ENCODE data around the gene TGFBR3L. TPM values are rescaled to one million over a fixed set of nuclear protein-coding genes. Genes with fewer than 3 reads are reported as not detected.

The TGFBR3L gene
- total RNA-seq, 2 donors from 2014 or later: 22.1 to 26.7 TPM

DNA sequence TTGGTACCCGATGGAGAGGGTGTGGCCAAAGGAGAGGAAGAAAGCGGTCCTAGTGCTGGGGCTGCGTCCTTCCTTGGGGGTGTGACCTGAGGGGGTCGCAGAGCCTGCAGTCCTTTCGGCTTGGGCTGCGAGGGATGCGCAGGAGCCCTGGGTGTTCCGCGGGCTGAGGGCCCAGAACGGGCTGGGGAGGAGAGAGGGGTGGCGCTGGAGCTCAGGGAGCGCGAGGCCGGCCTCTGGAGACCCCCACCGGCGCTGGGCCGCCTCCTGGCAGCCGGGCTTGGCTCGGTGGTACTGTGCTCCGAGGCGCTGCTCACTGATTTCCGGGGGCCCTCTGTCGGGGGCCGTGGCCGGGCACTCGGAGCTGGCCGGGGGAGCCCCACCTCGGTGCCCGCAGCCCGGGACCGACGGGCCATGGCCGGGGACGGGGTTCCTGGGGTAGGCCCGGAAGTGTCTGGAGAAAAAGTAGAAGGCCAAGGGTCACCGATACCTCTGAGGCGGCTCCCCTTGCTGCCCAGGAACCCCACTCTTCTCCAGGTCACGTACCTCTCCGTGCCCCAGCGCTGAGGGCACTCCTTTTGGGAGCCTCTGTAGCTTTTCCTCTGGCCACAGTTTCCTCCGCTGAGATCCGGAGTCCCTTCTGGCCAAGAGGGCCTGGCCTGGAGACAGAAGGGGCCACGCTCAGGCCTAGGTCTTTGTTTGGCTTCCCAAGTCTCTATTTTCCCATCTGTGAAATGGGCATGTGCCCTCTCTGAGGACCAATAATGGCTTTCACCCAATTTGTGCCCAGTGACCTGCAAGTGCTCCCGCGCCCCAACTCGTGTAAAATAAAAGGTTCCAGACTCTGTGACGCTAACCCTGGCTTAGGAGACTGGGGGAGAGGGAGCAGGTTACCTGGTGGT is 42.1 kb upstream of the TGFBR3L start:
- DNase-seq (ENCODE audit: low spot score): no peak
- Histone ChIP-seq H3K4me1 (peaks cover 0 to 49% of the 10 kb centered on the region in 2 donors), H3K27ac (no peak overlapping the region), H3K9me3 (no peaks in the 10 kb centered on the region), H3K4me3 (peak overlapping the region in 1 of 2 donors; percentile 30), H3K36me3 (no peaks in the 10 kb centered on the region), H3K27me3 (peaks cover 0 to 5% of the 10 kb centered on the region in 2 donors)
- TF ChIP-seq, protein P1, sequence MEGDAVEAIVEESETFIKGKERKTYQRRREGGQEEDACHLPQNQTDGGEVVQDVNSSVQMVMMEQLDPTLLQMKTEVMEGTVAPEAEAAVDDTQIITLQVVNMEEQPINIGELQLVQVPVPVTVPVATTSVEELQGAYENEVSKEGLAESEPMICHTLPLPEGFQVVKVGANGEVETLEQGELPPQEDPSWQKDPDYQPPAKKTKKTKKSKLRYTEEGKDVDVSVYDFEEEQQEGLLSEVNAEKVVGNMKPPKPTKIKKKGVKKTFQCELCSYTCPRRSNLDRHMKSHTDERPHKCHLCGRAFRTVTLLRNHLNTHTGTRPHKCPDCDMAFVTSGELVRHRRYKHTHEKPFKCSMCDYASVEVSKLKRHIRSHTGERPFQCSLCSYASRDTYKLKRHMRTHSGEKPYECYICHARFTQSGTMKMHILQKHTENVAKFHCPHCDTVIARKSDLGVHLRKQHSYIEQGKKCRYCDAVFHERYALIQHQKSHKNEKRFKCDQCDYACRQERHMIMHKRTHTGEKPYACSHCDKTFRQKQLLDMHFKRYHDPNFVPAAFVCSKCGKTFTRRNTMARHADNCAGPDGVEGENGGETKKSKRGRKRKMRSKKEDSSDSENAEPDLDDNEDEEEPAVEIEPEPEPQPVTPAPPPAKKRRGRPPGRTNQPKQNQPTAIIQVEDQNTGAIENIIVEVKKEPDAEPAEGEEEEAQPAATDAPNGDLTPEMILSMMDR (IDR thresholded peaks at IDR 0.05): no peak

DNA sequence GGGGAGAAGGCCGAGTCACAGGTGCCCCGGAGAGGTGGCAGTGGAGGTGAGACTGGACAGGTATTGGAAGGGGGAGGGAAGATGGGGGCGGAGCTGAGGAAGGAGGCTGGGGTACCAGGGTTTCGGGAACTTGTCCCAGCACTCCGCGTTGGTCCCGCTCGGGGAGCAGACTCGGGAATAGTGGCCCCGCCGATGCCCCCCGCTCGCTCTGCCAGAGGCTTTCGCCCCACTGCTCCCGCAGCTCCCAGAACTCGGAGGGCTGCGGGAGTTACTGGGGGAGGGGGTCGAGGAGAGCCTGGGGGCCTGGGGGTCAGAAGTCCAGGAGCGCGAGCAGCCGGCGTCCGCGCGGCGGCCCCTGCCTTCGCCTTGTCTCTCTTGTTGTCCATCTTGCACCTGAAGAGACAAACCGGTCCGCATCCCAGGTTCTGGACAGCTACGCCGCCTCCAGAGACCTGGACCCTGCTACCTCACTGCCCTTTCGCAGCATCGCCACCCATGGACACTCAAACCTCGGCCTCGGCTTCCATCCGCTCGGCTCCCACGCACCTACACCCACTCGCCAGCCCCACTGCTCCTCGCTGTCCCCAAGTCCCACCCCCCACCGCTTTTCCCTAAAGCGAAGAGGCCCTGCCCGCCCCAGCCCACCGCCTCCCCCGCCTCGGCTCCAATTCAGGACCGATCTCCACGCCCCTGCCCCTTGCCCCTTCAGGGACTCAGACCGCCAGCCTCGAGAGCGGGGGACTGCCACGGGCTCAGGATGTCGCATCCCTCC is 41.1 kb upstream of the TGFBR3L start:
- no peak for DNase-seq (ENCODE audit: low spot score)
- Histone ChIP-seq H3K36me3 (no peaks in the 10 kb centered on the region), H3K9me3 (no peaks in the 10 kb centered on the region), H3K4me1 (peaks cover 0 to 46% of the 10 kb centered on the region in 2 donors), H3K27me3 (peaks cover 0 to 5% of the 10 kb centered on the region in 2 donors), H3K4me3 (peak overlapping the region; percentile 30 to 50), H3K27ac (no peak overlapping the region)
- TF ChIP-seq, protein P1 (IDR thresholded peaks at IDR 0.05): no peak

DNA sequence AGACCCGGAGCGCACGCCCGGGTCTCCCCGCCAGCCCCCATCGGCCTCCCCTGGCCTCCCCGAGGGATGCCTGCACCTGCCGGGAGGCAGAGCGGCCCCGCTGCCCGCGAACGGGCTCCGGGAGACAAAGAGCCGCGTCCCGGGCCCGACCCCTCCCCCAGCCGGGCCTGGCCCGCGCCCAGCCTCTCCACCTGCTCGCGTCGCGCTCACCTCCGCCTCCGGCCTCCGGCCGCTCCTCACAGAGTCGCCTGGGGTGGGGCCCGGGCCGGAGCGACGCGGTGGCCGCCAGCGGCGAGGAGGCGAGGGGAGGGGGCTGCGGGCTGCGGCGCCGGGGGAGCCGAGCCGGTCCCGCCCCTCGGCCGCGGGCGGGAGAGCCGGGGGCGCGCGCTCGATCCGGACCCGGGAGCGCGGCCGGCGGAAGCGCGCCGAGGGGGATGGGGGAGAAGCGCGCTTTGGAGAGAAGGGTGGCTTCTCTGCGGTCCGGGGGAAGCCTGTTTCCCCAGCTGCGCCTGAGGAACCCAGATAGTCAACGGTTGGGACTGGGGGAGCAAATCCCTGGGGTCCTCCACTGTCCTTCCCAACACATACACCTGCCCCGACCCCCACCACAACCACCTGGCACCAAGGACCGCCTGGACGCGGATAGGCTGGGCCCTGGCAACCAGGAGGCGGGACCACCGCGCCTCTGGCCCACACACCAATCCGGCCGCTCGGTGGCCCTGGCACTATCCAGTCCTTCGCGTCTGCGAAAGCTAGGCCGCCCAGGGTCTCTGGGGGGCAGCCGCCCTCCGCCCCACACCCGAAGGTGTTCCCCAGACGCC is 40.3 kb upstream of the TGFBR3L start, which contains the start of gene PRR36:
Gene PRR36, minus strand, starts transcription at position 315 of the 821 bp plus-strand sequence. CDS start 701 bp downstream, outside the sequence.
- H3K4me1 ChIP-seq: peaks cover 0 to 38% of the 10 kb centered on the region in 2 donors
- TF ChIP-seq, protein P1 (IDR thresholded peaks at IDR 0.05): no peak
- peak within 1 kb of the TSS; percentile 30 to 50 for H3K4me3 ChIP-seq
- DNase-seq (ENCODE audit: low spot score): no peak
- no peaks in the 10 kb centered on the region for H3K36me3 ChIP-seq
- H3K27me3 ChIP-seq: peaks cover 0 to 5% of the 10 kb centered on the region in 2 donors
- H3K27ac ChIP-seq: no peak within 1 kb of the TSS
- H3K9me3 ChIP-seq: no peaks in the 10 kb centered on the region

DNA sequence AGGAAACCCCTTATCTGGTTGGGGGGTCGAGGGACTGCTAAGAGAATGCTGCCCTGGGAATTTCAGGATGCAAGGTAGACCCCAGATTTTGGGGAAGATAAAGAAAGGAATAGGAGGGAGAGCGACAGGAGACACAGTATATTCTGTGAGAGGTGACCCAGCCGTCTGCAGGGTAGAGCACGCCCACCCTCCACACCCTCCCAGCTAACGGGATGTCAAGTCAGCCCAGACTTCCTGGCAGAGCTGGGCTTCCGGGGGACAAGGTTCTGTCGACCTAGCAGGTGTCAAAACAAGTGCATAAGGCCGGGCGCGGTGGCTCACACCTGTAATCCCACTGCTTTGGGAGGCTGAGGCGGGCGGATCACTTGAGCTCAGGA is 39.7 kb upstream of the TGFBR3L start:
- Histone ChIP-seq H3K9me3 (no peaks in the 10 kb centered on the region), H3K27ac (no peak overlapping the region)

More for the DNA sequence above, 39.7 kb upstream of the TGFBR3L start:
- TF ChIP-seq, protein P1 (IDR thresholded peaks at IDR 0.05): no peak
- DNase-seq (ENCODE audit: low spot score): no peak
- Histone ChIP-seq H3K4me3 (peak overlapping the region; percentile 30 to 50), H3K36me3 (no peaks in the 10 kb centered on the region), H3K4me1 (peaks cover 0 to 32% of the 10 kb centered on the region in 2 donors), H3K27me3 (peaks cover 0 to 5% of the 10 kb centered on the region in 2 donors)

Data from right atrium auricular region (tissue), 2 donors.